G401.6 (cell line): ENCODE measurements around the gene SPAG5.

ENCODE experiments used
- FAIRE-seq: peaks from 2 replicates; lab custom pipeline; 2012; peaks lifted over from hg19 to GRCh38; lab: Jason Lieb, UNC

Gene SPAG5

DNA sequence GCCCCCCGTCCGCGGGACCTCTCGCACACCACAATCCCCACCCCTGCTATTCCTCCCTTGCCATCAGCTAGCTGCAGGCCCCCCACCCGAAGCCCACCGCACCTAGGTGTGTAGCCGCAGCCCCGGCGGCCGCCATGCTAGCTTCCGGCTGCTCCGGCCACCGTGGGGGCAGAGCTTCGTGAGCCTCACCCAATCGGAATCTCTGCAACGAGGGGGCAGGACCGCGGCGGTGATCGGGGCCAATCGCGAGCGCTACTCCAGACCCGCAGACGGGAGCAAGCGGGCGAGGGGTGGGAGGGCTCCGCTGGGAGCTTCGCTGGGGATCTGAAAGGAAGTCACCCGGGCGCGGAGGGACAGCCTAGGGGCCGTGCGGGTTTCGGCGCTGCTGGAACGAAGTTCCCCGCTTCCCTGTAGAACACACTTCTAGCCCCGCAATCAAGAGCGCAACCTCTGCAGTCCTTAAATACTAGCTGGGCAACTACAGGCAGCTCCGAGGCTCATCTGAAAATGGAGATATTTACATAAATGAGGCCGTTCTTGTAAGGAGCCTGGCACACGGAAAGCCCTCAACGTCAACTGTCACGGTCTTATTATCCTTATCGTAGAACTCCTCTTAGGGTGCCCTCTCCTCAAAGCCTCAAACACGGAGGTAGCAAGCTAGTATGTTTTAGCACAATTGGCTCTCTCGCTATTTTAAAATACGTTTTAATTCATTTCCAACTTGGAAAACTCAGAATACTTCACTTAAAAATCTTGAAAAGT, 27.3 kb downstream of the SPAG5 start, which contains the start of gene PIGS:
PIGS (minus strand) TSS at position 164 of the 762 bp plus-strand sequence; CDS start at position 136, 28 bp downstream.
- FAIRE-seq: peak; percentile 72

DNA sequence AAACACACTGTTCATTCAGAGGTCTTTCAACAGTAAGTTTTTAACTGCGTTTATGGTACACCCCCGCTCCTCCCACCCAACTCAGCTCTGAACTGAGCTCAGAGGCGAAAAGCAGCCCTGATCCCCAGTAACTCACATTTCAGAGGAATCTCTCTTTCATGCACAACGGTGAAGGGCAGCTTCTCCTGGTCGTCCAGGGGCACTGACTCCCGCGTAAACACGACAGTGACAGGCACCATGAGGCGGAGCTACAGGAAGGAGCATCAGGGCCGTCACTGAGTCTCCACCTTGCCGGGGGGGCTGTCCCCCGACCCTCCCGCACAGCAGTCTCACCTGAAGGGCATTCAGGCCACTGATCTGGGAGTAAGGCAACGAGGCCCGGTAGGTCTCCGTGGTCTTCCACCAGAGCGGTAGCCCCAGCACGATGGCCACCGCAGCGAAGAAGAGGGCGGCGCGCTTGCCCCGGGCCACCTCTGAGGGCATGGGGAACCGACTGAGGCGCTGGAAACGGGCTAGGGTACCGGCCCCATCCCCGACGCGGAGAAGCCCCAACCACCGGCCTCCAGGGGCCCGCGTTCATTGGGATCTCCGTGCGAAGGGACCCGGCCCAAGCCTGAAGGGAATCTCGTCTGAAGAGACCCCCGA, 28.0 kb downstream of the SPAG5 start:
- FAIRE-seq: no peak

DNA sequence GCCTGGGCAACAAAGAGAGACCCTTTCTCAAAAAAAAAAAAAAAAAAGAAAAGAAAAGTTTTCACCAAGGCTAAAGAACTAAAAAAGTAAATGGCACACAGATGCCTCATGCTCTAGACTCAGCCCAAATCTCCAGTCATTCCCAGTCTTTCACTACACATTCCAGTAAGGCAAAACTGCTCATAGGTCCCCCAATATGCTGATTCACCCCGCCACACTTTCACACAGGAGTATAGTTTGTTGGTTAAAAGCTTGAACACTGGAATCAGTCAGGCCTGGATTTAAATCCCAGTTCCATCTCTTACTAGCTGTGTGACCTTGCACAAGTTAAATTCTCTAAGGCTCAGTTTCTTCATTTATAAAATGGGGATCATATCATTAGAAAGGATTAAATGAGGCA, 29.4 kb downstream of the SPAG5 start:
- FAIRE-seq: no peak

DNA sequence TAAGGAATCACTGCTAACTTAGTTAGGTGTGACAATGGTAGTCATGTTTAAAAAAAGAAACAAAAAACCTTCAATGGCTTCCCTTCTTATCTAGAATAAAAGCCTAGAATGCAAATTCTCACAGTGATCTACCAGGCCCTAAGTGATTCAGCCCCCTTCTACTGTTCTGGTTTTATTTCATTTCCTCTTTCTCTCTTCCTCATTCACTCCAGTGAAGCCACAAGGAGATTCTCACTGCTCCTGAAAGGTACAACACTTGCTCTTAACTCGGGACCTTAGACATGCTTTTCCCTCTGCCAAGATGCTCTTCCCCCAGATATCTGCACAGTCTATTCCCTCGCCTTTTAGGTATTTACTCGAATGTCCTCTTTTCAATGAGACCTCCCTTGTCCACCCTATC, 31.2 kb downstream of the SPAG5 start:
- no peak for FAIRE-seq

DNA sequence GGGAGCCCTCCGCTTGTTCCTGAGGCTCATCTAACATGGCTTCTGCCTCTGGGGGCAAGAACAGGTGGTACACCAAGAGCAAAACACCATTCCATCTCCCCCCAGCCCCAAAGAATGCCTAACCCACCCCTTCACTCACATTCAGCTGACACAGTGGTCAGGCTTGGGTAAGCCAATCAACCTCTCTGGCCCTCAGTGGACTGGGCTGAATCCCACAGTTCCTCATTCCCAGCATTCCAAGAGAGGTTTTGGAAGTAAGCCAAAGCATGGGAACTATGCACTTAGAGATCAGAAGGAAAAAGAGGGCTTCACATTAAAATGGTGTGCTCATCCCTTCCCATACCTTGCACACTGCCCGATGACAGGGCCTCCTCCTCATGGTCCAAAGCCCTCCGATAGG, 35.4 kb downstream of the SPAG5 start:
- no peak for FAIRE-seq

DNA sequence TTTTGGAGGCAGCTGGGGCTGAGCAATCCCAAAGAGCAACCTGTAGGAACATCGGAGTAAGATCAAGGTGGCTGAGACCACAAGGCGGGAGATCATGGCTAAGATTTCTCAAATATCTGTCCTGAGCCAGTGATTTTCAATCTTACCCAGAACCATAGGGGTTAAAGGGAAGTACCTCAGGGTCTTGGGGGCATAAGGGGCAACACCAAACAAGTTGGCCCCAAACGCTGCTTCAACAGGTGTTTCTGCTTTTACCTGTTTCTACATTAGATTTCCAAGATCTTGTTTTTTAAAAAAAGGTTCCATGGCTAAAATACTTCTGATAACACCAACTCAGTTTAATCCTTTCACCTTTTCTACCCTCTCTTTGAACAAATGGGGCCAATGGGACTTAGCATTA, 43.8 kb downstream of the SPAG5 start:
- no peak for FAIRE-seq

DNA sequence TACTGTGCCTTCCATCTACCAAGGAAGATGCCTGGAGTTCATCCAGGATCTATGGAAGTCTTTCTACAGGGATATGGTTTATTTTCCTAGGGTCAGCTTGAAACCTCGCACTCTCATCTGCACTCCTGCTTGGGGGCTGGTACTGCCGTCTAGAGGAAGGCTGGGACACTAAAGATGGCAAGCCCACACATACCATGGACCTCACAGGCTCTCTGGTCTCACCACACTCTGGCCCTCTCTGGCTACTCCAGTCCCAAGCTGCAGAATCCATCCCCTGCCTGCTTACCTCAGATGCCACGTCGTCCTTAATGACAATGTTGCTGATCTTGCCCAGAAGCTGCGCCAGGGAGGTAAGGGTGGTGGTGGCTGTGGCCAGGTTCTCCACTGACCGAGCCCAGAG, 44.3 kb downstream of the SPAG5 start:
- no peak for FAIRE-seq

DNA sequence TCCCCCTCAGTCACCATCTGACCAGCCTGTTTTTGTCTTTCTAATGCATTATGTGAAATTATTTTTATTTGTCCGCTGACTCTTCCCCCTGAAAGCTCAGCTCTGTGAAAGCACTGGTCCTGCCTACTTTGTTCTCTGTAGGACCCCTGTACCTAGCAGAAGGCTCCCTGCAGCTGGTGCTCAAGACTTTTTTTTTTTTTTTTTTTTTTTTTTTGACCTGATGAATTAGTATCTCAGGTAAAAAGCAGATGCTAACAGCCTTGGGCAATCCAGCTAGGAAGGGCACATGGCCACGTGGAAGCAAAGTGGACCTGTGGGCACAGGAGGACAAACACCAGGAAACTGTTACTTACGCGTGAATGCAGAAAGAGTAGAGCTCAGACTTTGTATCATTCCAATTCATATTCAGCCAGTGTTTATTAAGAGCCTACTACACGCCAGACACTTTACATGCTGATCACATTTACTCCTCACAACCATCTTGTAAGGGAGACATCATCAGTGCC, 45.8 kb downstream of the SPAG5 start:
- no peak for FAIRE-seq

DNA sequence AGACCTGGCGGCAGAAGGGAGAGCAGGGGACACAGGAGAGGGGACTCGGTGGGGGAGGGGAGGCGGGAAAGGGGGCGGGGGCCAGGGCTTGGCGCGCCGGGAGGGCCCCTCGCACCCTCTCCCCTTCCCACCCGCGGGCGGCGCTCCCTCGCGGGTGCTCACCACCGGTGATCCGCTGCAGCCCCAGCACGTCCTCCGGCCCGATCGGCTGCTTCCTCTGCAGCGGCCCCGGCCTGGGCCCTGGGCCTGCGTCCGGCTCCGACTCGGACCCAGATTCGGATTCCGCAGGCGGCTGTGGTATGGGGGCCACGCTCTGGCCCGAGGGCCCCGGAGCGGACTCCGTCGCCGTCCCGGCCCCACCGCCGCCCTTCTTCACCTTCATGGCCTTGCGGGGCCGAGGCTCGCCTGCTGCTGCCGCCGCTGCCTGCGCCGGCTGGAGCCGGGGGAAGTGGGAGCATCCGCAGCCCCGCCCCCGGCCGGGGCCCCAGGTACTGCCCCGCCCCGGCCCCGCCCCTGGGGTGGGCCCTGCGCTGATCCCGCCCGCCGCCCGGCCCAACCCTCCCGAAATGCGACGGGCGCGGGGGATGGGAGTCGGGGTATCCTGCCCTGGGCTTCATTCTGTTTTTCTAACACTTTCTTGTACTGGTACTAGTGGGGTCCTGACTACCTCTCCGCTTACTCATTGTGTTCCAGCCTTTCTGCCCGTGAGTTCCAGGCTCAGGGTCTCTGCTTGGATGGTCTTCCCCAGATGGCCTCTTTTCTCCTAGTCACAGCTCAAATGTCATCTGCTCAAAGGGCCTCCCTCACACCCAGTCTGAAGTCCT, 46.4 kb downstream of the SPAG5 start, which contains the start of gene UNC119:
UNC119 (minus strand) TSS at position 449 of the 824 bp plus-strand sequence; CDS start at position 382, 67 bp downstream.
- FAIRE-seq: no peak

DNA sequence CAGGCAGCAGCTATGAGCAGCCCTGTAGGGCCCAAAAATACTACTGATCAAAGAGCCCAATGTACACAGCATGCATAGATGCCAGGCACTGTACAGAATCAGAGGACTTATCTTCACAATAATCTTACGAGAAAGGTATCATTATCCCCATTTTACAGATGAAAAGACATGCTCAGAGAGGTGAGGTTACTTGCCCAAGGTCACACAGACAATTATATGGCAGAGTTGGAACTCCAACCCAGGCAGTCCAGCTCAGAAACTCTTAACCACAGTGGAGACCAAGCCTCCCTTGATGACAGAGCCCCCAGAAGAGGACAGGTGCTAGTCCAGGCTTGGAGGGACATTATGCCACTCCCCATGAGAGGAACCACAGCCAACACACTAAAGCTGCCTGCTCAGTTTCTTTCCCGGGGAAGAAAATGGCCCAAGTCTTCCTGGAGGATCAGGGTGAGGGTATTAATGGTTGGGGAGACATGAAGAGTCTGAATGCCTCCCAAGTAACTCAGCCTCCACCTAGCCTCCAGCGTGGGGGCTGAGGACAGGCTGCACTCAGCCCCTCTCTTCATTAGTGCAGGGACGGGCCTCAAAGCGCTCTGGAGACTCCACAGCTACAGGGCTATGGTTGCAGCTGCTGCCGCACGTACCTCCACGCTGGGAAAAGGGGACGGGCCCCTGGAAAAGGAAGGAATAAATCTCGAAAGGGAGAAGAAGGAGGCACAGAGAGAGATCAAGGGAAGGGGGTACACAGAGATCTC, 47.2 kb downstream of the SPAG5 start:
- FAIRE-seq: no peak

DNA sequence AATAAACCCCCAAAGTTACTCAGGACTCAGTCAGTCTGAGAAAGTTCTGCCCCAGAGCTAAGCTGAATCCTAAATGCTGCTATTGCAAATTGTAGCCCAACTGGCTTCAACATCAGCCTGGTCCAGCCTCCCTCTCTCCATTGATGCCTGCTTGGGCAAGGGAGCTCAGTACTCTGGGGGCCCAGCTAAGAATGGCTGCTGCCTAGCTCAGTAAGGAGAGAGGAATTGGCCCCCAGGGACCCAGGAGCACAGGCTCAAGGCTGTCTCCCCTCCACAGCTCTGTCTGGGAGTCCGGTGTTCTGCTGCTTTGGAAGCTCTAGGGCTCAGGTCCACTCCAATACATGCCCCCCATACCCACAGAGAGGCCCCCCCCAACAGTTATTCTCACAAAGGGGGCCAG, 48.0 kb downstream of the SPAG5 start:
- no peak for FAIRE-seq

DNA sequence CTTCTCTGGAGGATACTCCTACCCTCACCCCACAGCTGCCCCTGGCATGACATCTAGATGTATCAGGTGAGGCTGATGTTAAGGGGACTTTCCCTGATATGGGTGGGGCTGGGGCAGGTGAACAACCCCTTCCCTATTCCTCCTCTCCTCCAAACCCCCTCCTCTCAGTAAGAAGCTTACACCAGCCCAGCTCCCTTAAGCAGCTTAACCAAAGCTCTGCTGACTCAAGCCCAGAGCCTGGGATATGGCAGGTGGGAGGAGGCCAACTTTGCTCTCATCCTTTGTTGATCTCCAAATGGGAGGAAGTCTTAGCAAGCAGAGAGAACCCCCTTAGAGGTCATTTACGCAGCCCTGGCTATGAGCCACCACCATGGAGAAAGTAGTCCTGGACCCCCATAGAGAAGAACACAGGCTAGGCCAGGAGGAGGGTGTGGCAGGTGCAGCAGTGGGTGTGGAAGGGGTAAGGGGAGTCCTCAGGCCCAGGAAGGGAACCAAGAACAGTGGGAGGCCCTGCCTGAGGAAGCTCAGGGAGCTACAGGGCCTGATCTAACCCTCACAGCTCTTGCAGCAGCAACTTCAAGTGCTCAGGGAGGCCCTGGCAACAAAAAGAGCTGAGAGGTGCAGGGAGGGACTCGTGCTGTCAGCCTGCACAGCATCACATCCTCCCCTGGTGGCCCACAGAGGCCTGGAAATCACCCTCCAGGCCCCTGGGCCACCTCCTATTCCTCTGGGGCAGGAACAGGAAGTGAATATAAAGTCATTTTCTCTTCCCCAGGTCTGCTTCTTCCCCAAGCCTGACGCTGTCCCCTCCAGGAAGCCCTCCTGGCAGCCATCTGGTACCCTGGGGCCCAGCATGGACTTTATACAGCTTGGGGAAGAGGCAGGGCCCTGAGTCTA, 49.3 kb downstream of the SPAG5 start:
- FAIRE-seq: no peak

DNA sequence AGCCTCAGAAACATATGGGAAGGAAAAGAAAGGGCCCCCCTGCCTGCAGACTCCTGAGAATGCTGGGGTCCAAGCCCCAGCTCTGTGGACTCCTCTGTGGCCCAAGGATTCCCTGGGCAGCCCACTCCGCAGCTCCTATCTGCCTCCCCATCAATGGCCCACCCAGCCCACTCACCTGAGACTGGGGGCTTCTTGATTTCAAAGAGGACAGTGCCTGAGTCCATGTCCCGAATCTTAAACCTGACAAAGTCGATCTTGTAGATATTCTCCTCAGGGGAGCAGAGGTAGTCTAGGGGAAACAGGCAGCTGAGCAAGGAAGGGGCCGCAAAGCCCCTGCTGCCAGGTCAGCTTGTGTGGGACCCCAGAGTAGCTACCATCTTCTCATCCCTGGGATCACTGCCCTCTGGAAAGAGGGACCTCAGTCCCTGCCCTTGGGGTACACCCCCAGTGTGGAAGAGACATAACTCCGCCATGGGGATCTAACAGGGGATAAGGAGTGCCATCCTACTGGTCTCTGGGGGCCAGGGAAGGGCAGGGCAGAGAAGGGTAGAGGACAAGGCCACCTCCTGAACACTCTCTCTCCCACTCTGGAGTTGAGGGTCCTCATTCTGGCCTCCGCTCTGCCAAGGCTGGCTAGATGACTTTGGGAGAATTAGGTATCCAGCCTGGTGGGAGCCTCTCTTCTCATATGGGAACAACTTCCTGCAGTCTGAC, 50.3 kb downstream of the SPAG5 start:
- FAIRE-seq: no peak

DNA sequence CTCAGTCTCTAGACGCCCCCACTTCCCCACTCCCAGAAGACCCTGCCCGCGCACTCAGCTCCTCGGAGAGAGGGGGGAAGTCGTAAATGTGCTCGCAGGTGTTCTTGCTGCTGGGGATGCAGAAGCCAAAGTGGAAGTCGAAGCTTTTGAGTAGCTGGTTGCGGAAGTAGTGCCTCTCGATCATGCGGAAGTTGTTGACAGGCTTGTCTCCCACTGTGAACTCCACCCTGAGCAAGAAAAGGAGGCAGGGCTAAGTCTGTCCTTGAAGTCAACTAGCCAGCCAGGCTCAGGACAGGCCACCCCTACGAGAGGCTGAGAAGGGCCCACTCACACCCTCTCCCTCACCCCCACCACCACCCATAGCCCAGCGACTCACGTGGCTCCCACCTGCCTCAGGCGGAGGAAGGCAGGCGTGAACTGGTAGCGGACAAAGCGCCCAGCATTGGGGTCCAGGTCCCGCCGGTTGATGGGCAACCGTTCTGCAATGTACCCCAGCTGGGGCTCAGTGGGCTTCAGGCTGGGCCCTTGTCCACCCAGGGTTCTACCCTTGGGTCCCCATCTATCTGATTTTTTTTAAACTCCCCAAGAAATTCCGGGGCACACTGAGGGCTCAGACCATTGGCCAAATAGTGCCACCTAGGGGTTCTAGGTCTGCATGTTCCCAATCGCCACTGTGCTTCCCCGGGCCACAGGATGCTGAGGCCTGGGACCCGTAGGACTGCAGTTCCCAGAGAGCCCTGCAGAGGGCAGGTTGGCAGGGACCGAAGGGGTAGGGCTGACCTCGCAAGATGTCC, 51.0 kb downstream of the SPAG5 start:
- peak; percentile 86 for FAIRE-seq

DNA sequence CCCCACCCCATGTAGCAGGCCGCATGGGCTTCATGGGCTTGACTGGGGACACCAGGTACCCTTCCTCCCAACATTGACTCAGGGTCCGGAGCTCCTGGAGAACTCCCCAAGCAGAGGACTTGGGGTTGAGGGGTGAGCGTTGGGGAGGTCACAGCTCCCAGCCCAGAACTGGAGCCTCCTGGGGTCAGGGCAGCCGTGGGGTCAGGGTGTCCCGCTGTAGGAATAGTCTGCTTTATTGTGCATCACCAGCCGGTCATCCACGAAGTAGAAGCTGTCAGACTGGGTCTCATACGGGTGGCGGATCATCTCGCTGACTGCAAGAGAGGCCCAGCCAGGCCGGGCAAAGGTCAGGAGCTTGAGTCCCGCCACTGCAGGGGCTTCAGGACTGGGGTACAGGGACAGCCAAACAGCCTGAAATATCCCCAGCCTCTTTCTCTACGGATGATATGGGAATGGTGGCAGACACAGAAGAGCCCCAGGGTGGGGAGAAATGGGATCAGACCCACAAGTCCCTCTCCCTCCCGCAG, 51.7 kb downstream of the SPAG5 start:
- no peak for FAIRE-seq

DNA sequence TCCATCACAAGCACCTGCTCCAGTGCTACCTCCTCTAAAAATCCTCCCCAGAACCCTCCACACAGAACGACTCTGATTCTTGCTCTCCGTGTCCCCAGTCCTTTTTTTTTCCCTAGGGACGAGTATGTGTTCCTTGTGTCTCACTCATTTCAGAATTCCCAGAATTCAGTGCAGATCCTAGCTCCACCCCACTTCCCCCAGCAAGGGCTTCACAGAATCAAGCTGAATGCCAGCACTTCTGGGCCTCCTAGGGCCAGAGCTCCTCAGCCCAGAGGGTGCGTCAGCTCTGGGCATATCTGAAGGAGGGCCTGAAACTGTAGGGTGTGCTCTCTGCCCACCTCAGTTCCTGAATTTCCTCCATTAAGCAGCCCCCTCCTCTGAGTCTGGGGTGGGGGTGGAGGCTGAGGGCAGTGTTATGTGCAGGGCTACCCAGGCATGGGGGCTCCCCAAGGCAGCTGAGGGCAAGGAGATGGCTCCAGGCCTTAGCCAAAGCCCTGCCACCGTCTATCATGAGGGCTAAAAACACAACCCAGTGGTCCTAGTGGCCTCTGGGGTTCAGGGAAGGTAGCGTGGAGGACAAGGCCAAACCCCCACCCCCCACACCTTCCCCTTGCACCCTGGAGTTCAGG, 52.9 kb downstream of the SPAG5 start:
- no peak for FAIRE-seq

DNA sequence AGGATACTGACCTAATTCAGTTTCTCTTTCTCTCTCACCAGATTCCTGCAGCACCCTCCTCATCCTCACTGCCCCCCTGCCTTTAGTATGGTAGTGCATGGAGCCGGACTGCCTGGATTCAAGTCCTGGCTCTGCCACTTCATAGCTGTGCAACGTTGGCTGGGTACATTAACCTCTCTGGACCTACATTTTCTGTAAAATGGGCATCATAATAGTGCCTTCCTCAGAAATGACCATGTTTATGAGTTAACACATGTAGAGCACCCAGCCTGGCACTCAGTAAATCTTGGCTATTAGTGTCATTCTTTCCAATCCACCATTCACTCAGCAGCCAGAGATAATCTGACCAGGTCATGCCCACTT, 53.7 kb downstream of the SPAG5 start:
- no peak for FAIRE-seq

DNA sequence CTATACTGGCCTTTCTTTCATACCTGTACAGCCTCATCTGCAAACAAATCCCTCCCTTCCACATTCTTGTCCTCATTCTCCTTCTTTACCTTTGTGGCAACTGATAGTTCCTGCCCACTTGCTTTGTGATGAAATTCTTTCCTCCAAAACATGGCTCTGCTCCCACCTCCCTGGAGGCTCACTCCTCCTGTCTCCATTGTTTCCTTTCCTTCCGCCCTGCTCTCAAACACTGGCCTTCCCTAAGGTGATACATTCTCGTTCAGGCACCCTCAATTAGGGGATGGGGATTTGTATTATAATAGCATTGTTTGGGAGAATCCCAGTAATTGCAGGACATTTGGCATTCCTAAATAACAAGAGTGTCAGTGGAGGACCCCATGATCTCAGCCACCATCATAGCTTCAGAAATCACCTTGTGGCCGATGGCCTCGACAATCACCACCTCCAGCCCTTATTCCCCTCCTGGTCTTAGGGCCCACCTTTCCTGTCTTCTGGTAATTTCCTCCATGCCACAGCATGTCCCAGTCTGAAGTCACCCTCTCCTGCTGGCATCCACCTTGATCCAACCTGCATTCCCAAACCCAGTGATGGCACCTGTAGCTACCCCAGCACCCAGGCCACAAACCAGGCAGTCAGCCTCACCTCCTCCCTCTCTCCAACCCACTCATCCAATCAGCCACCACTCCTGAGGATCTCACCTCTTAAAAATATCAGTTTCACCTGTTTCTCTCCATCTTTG, 54.3 kb downstream of the SPAG5 start:
- no peak for FAIRE-seq
